ENCODE measurements around the gene HBZ.
"Not testable (repeated sequence)": the region's sequence is repeated elsewhere in the genome, so short reads cannot be mapped to it uniquely, and the experiment has no call there.

The HBZ gene

GRCh38 chr16:165539-166374, 13.3 kb downstream of the HBZ start, which contains the start of gene HBM:
Gene HBM (plus strand): TSS chr16:165978. CDS start chr16:165998, 20 bp downstream.
- DNase-seq, result no peak

- DNase-seq, result no peak
These were observed 14.1 kb downstream of the HBZ start for GRCh38 chr16:166375-167121.

- DNase-seq, result no peak
These were observed 14.8 kb downstream of the HBZ start for GRCh38 chr16:167122-167690.

- DNase-seq, result no peak
These were observed 16.0 kb downstream of the HBZ start for GRCh38 chr16:168424-168823.

- no peak for DNase-seq
These were observed 16.6 kb downstream of the HBZ start for GRCh38 chr16:169014-169413.

- DNase-seq, result not testable (repeated sequence)
These were observed 17.7 kb downstream of the HBZ start for GRCh38 chr16:170088-170507.

GRCh38 chr16:170788-171187, 18.3 kb downstream of the HBZ start:
- no peak for DNase-seq

- DNase-seq, result not testable (repeated sequence)
These were observed 20.0 kb downstream of the HBZ start, which contains the start of gene HBA2 for GRCh38 chr16:172374-172941. Gene HBA2 (plus strand): TSS chr16:172876. CDS start chr16:172913, 37 bp downstream.

GRCh38 chr16:173211-173854, 20.9 kb downstream of the HBZ start:
- DNase-seq, result not testable (repeated sequence)

- not testable (repeated sequence) for DNase-seq
These were observed 21.7 kb downstream of the HBZ start for GRCh38 chr16:173928-174769.

GRCh38 chr16:175011-175949, 22.8 kb downstream of the HBZ start:
- DNase-seq, result peak; percentile 18

- DNase-seq, result not testable (repeated sequence)
These were observed 23.6 kb downstream of the HBZ start for GRCh38 chr16:176006-176405.

- not testable (repeated sequence) for DNase-seq
These were observed 24.3 kb downstream of the HBZ start, which contains the start of gene HBA1 for GRCh38 chr16:176477-177382. Gene HBA1 (plus strand): TSS chr16:176680. CDS start chr16:176717, 37 bp downstream.

- no peak for DNase-seq
These were observed 25.0 kb downstream of the HBZ start for GRCh38 chr16:177394-177822.

- DNase-seq, result no peak
These were observed 25.7 kb downstream of the HBZ start for GRCh38 chr16:177981-178667.

- no peak for DNase-seq
These were observed 26.2 kb downstream of the HBZ start for GRCh38 chr16:178668-179015.

- no peak for DNase-seq
These were observed 27.0 kb downstream of the HBZ start for GRCh38 chr16:179211-180092.
